ENCODE results near the gene EPHB3.

EPHB3 gene

GRCh38 chr3:184582646-184583577 is 21.3 kb downstream of the EPHB3 start:
- no peak for DNase-seq

GRCh38 chr3:184583578-184584451 is 22.2 kb downstream of the EPHB3 start:
- no peak for DNase-seq

GRCh38 chr3:184584464-184584891 is 22.9 kb downstream of the EPHB3 start:
- no peak for DNase-seq

GRCh38 chr3:184585545-184585944 is 24.0 kb downstream of the EPHB3 start:
- no peak for DNase-seq

- DNase-seq = no peak
These were observed 25.3 kb downstream of the EPHB3 start for GRCh38 chr3:184586851-184587250.

- DNase-seq = no peak
These were observed 27.2 kb downstream of the EPHB3 start for GRCh38 chr3:184588776-184589175.

- DNase-seq = no peak
These were observed 29.2 kb downstream of the EPHB3 start for GRCh38 chr3:184590795-184591194.

- DNase-seq = no peak
These were observed 30.2 kb downstream of the EPHB3 start for GRCh38 chr3:184591789-184592188.

- DNase-seq = no peak
These were observed 31.0 kb downstream of the EPHB3 start for GRCh38 chr3:184592371-184593219.

GRCh38 chr3:184593220-184593927 is 31.8 kb downstream of the EPHB3 start:
- DNase-seq = no peak

- DNase-seq = no peak
These were observed 32.3 kb downstream of the EPHB3 start for GRCh38 chr3:184593928-184594303.

GRCh38 chr3:184594371-184595001 is 32.9 kb downstream of the EPHB3 start:
- no peak for DNase-seq

- DNase-seq = no peak
These were observed 34.1 kb downstream of the EPHB3 start for GRCh38 chr3:184595726-184596125.

- DNase-seq = no peak
These were observed 34.6 kb downstream of the EPHB3 start for GRCh38 chr3:184596233-184596632.

GRCh38 chr3:184596886-184597575 is 35.4 kb downstream of the EPHB3 start:
- no peak for DNase-seq

GRCh38 chr3:184597829-184598573 is 36.4 kb downstream of the EPHB3 start:
- no peak for DNase-seq

- no peak for DNase-seq
These were observed 37.0 kb downstream of the EPHB3 start for GRCh38 chr3:184598574-184598927.

GRCh38 chr3:184599143-184599542 is 37.6 kb downstream of the EPHB3 start:
- no peak for DNase-seq

GRCh38 chr3:184600685-184601377 is 39.2 kb downstream of the EPHB3 start:
- no peak for DNase-seq
